Dendritic cell treated with granulocyte-macrophage colony-stimulating factor and Interleukin-4, amounts not matched to agents 40 ng/mL and 50 ng/mL, for 4 days (primary cell): ENCODE results near the gene IMPG2.

Source experiments
- H3K27ac Mint-ChIP-seq: one replicate; pipeline ENCODE4 v1.8.0; 2022; ENCODE audit warnings: mild to moderate bottlenecking, mixed read lengths
- H3K27me3 Mint-ChIP-seq: one replicate; pipeline ENCODE4 v1.8.0; 2022; ENCODE audit warnings: mild to moderate bottlenecking, mixed read lengths
- H3K36me3 Mint-ChIP-seq: one replicate; pipeline ENCODE4 v1.8.0; 2022; ENCODE audit warnings: low read depth, mixed read lengths
- H3K4me1 Mint-ChIP-seq: one replicate; pipeline ENCODE4 v1.8.0; 2022; ENCODE audit warnings: low read depth, mixed read lengths
- H3K4me3 Mint-ChIP-seq: one replicate; pipeline ENCODE4 v1.8.0; 2022; ENCODE audit warnings: mild to moderate bottlenecking, moderate library complexity, mixed read lengths
- H3K9me3 Mint-ChIP-seq: one replicate; pipeline ENCODE4 v1.8.0; 2022; ENCODE audit warnings: mixed read lengths
- intact Hi-C: fragments of 100-400 bp; cut with micrococcal nuclease; formaldehyde crosslinking; loops from one replicate; pipeline ENCODE4 v1.15.0; 2022

Gene IMPG2

GRCh38 chr3:101243285-101244211 lies 76.8 kb downstream of the IMPG2 start:
- no peaks in the 10 kb centered on the region for H3K36me3 Mint-ChIP-seq
- H3K27me3 Mint-ChIP-seq, result no peaks in the 10 kb centered on the region
- no peak overlapping the region for H3K4me3 Mint-ChIP-seq
- peaks cover 13% of the 10 kb centered on the region for H3K9me3 Mint-ChIP-seq
- H3K27ac Mint-ChIP-seq, result no peak overlapping the region
- intact Hi-C loops, result no loop called here
- H3K4me1 Mint-ChIP-seq, result peaks cover 3% of the 10 kb centered on the region

- no peak overlapping the region for H3K4me3 Mint-ChIP-seq
- H3K27ac Mint-ChIP-seq, result no peak overlapping the region
Measured at GRCh38 chr3:101240719-101241399, 79.5 kb downstream of the IMPG2 start.

DNA sequence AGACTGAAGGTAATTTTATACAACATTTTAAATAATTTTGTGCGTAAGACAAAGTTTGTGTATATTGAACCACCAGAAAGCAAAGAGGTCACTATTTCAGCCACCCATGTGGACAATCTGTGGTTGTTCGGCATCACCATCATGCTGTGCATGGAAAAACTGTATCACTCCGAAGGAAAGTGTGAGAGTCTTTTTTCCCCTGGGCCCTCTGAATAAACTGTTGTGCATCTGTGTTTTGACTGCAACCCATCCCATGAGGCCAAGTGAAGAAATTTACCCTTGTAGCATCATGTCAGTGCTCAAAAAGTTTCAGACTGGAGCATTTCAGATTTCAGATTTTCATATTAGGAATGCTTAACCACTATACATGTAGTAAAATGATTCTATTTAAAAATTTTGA lies 85.3 kb downstream of the IMPG2 start:
- intact Hi-C loops, result no loop called here
- H3K27me3 Mint-ChIP-seq, result no peaks in the 10 kb centered on the region
- no peak overlapping the region for H3K4me3 Mint-ChIP-seq
- H3K9me3 Mint-ChIP-seq, result peaks cover 11% of the 10 kb centered on the region
- no peaks in the 10 kb centered on the region for H3K4me1 Mint-ChIP-seq
- H3K36me3 Mint-ChIP-seq, result no peaks in the 10 kb centered on the region
- no peak overlapping the region for H3K27ac Mint-ChIP-seq

More at GRCh38 chr3:101240719-101241399, 79.5 kb downstream of the IMPG2 start:
- no peaks in the 10 kb centered on the region for H3K27me3 Mint-ChIP-seq
- peaks cover 19% of the 10 kb centered on the region for H3K9me3 Mint-ChIP-seq
- no peaks in the 10 kb centered on the region for H3K36me3 Mint-ChIP-seq
- intact Hi-C loops, result no loop called here
- no peaks in the 10 kb centered on the region for H3K4me1 Mint-ChIP-seq

DNA sequence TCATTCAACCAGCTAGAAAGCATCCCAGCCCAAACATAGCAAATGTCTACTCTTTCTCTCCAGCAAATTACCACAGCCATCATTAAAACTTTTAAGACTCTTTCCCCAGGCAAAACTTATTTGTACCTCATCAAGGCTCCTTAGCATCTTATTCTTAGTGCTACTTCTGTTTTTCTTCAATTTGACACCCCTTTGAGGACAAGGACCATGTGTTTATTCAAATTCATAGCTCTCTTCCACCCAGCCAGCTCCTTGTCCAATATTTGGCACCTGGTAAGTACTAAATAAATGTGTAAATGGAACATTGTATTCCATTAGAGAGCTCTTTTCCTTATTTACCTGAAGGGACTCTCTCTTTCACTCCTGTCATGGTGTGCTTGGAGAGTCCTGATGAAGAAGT lies 89.8 kb downstream of the IMPG2 start:
- Mint-ChIP-seq H3K27ac (no peak overlapping the region), H3K9me3 (no peaks in the 10 kb centered on the region), H3K36me3 (no peaks in the 10 kb centered on the region), H3K27me3 (no peaks in the 10 kb centered on the region), H3K4me1 (no peaks in the 10 kb centered on the region), H3K4me3 (no peak overlapping the region)
- intact Hi-C loops, result no loop called here

- H3K36me3 Mint-ChIP-seq, result no peaks in the 10 kb centered on the region
- no peak overlapping the region for H3K27ac Mint-ChIP-seq
- intact Hi-C loops, result no loop called here
- H3K4me3 Mint-ChIP-seq, result no peak overlapping the region
- no peaks in the 10 kb centered on the region for H3K4me1 Mint-ChIP-seq
- no peaks in the 10 kb centered on the region for H3K27me3 Mint-ChIP-seq
- H3K9me3 Mint-ChIP-seq, result no peaks in the 10 kb centered on the region
Measured at GRCh38 chr3:101229681-101230080, 90.7 kb downstream of the IMPG2 start.

- H3K27ac Mint-ChIP-seq, result no peak overlapping the region
- no peaks in the 10 kb centered on the region for H3K9me3 Mint-ChIP-seq
Measured at GRCh38 chr3:101228441-101228840, 91.9 kb downstream of the IMPG2 start.

DNA sequence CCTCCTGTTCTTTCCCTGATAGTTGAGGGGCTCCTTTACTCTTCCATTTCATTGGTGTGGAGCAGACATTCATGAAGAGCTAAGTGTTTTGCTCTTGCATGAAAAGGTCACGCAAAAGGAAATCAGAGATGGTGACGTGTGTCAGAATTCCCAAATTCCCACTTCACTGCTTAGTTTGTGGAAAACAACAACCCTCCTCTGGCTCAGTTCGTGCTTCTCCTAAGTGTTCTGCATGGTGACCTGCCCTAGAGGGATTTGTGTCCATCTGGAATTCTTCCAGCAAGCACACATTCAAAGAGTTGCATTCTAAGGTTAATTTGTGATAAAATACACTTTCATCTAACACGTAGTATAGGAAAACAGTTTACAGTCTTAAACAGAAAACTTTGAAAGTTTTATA lies 95.6 kb downstream of the IMPG2 start:
- Mint-ChIP-seq H3K27me3 (no peaks in the 10 kb centered on the region), H3K27ac (no peak overlapping the region)
- intact Hi-C loops, result no loop called here

More at GRCh38 chr3:101228441-101228840, 91.9 kb downstream of the IMPG2 start:
- Mint-ChIP-seq H3K4me3 (no peak overlapping the region), H3K27me3 (no peaks in the 10 kb centered on the region), H3K4me1 (no peaks in the 10 kb centered on the region), H3K36me3 (no peaks in the 10 kb centered on the region)
- intact Hi-C loops, result no loop called here

DNA sequence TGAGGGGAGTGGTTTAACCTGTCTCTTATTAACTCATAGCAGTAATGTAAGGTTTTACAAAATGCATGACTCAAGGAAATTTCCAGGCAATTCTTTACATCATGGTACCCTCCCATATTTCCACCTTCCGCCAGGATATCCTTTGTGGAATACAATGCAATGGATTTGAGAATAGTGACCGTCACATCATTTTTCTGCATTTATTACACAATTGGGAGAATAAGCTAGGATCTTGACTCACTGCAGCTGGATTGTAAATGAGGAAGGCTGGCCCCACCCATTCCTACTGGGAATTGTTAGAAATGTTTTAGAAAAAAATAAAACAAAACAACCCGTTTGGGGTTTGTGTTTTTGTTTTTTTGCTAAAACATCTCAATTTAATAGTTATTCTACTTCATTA lies 97.4 kb downstream of the IMPG2 start:
- intact Hi-C loops, result no loop called here
- Mint-ChIP-seq H3K9me3 (peaks cover 18% of the 10 kb centered on the region), H3K27ac (no peak overlapping the region), H3K4me1 (no peaks in the 10 kb centered on the region), H3K27me3 (no peaks in the 10 kb centered on the region), H3K36me3 (no peaks in the 10 kb centered on the region), H3K4me3 (no peak overlapping the region)

More for the DNA sequence above, 95.6 kb downstream of the IMPG2 start:
- H3K9me3 Mint-ChIP-seq, result peaks cover 10% of the 10 kb centered on the region
- H3K4me3 Mint-ChIP-seq, result no peak overlapping the region
- no peaks in the 10 kb centered on the region for H3K4me1 Mint-ChIP-seq
- no peaks in the 10 kb centered on the region for H3K36me3 Mint-ChIP-seq

DNA sequence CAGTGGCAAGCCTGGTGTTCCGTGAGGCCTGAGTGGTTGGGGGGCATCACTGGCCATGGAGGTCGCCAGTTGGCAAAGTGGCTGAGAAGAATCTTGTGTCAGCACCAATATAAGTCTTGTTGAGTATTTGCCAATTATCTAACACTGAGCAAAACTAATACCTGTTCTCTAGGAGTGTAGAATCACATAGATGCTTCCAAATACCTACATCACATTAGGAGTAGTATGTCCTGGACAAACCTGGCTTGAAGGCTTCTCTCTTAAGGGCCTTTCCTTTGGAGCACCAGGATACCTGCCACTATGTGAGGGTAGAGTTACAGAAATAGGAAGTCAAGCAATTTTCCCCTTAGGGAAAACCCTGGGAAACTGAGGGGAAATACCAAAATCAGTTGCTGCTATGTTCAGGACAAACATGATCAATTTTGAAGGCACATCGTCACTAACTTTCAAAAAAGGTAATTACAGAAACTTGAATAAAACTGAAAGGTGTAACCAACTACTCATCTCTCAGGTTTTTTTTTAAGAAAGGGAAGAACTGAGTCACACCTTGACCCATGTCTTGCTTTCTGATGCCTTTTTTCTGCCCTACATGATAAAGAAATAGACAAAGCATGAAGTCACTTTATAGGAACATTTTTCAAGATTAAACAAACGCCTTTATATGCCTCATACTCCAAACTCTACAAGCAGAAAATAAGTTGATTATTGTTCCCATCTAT lies 100.4 kb downstream of the IMPG2 start:
- Mint-ChIP-seq H3K27me3 (no peaks in the 10 kb centered on the region), H3K36me3 (no peaks in the 10 kb centered on the region), H3K4me1 (no peaks in the 10 kb centered on the region), H3K27ac (no peak overlapping the region), H3K4me3 (no peak overlapping the region), H3K9me3 (peaks cover 18% of the 10 kb centered on the region)
- intact Hi-C loops, result no loop called here

DNA sequence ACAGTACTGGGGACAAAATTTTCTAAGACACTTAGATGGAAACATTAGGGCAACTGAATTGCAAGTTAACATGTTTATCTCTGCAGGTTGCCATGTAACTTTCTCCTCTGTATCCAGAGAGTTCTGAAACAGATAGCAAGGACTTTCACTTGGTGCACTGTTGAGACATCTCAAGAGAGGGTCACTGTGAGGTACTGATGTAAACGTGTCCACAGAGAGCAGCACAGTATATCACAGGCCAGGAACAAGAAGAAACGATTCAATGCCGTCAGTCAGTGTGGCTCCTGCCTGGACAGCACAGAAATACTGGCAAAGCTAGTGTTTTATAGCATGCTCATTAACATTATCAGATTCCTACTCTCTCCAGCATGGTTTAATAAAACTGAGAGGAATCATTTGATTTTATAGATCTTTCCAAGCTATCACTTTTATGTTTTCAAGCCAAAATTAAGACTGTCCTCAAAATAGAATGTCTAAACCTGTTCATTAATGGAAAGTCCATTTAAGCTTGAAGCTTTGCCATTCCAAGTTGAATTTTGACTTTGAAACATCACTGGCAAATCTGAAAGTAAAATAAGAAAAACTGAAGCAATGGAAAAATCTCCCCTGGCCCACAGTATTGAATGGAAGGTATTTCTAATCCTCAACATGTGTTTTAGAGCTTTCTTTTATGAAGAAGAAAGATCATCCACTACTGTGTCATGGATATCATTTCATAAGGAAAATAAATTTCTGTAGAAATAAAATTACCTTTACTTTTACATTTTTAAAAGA lies 102.7 kb downstream of the IMPG2 start:
- intact Hi-C loops, result no loop called here

GRCh38 chr3:101216710-101217465 lies 103.5 kb downstream of the IMPG2 start:
- Mint-ChIP-seq H3K4me1 (no peaks in the 10 kb centered on the region), H3K27me3 (no peaks in the 10 kb centered on the region), H3K4me3 (no peak overlapping the region), H3K9me3 (peaks cover 36% of the 10 kb centered on the region), H3K36me3 (no peaks in the 10 kb centered on the region), H3K27ac (no peak overlapping the region)
- intact Hi-C loops, result no loop called here

More for the DNA sequence above, 102.7 kb downstream of the IMPG2 start:
- no peaks in the 10 kb centered on the region for H3K4me1 Mint-ChIP-seq
- no peaks in the 10 kb centered on the region for H3K36me3 Mint-ChIP-seq
- H3K9me3 Mint-ChIP-seq, result peaks cover 35% of the 10 kb centered on the region
- H3K27me3 Mint-ChIP-seq, result no peaks in the 10 kb centered on the region
- no peak overlapping the region for H3K4me3 Mint-ChIP-seq
- H3K27ac Mint-ChIP-seq, result no peak overlapping the region

DNA sequence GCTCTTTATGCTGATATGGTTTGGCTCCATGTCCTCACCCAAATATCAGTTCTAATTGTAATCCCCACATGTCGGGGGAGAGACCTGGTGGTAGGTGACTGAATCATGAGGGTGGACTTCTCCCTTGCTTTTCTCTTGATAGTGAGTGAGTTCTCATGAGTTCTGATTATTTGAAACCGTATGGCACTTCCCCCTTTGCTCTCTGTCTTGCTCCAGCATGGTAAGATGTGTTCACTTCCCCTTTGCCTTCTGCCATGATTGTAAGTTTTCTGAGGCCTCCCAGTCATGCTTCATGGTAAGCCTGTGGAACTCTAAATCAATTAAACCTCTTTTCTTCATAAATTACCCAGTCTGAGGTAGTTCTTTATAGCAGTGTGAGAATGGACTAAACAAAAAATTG lies 107.6 kb downstream of the IMPG2 start:
- Mint-ChIP-seq H3K27me3 (no peaks in the 10 kb centered on the region), H3K27ac (no peak overlapping the region), H3K4me1 (no peaks in the 10 kb centered on the region), H3K4me3 (no peak overlapping the region), H3K36me3 (no peaks in the 10 kb centered on the region), H3K9me3 (peaks cover 18% of the 10 kb centered on the region)
- intact Hi-C loops, result no loop called here

GRCh38 chr3:101204246-101204645 lies 116.1 kb downstream of the IMPG2 start:
- no peaks in the 10 kb centered on the region for H3K27me3 Mint-ChIP-seq
- peaks cover 4% of the 10 kb centered on the region for H3K4me1 Mint-ChIP-seq
- intact Hi-C loops, result no loop called here
- H3K36me3 Mint-ChIP-seq, result no peaks in the 10 kb centered on the region
- H3K9me3 Mint-ChIP-seq, result no peaks in the 10 kb centered on the region
- H3K27ac Mint-ChIP-seq, result no peak overlapping the region
- no peak overlapping the region for H3K4me3 Mint-ChIP-seq
